ENCODE results near the gene KREMEN2. TPM values are rescaled to one million over a fixed set of nuclear protein-coding genes. Genes with fewer than 3 reads are reported as not detected.

Gene KREMEN2
- total RNA-seq, 2 experiments from 2014 or later = not detected

DNA sequence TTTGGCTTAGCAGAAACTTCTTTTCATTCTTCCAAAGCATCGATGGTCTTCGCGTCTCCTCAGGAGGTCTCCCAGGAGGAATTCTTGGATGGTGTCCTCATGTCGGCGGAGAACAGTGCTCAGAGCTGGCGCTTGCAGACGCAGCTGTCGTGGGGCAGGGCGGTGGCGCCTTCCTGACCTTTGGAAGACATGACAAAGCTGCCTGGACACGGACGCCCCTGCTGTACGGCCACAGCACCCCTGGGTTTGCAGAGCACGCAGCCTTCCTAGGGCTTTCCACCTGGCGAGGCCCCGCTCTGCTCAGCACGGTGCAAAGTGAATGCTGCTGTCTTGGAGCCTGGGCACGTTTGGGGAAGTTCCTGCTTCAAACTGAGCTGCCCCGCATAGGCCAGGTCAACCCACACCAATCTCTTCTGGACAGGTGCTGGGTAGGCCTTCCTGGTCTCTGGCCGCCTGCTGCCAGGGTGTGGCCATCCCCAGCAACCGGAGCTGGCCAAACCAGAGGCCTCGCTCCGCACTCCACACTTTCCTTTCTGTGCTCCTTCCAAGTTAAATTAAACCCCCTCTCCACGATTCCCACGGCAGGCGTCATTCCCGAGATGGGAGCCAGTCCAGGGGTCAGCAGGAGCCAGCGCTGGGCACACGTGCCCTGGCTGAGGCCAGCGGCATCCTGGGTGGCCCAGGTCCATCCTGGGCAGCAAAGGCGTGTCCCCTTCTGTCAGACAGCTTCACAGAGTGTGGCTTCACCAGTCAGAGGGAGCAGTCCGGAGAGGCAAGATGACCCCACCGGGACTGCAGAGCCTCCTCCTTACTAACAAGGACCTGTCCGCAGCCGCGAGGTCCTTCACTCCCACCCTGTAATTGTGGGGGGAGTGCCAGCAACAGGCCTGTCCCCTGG lies 15.0 kb upstream of the KREMEN2 start:
- POLR2A ChIA-PET = no interaction called here
- Histone ChIP-seq H3K4me1 (ENCODE audit: insufficient read depth, low read length) (no peaks in the 10 kb centered on the region), H3K4me3 (ENCODE audit: low read length) (no peak overlapping the region), H3K27ac (ENCODE audit: low read depth in 1 of 2, low read length in 2 of 2) (no peak overlapping the region), H3K36me3 (ENCODE audit: insufficient read depth, low read length) (no peaks in the 10 kb centered on the region), H3K9me3 (ENCODE audit: control insufficient read depth in 1 of 2, insufficient read depth in 1 of 2, low read length in 2 of 2) (peaks cover 0 to 3% of the 10 kb centered on the region in 2 experiments), H3K27me3 (ENCODE audit: control insufficient read depth in 1 of 2, insufficient read depth in 2 of 2, low read length in 2 of 2) (no peaks in the 10 kb centered on the region)
- no peaks in the 10 kb centered on the region for H3K9me3 Mint-ChIP-seq
- TF ChIP-seq, protein P1, sequence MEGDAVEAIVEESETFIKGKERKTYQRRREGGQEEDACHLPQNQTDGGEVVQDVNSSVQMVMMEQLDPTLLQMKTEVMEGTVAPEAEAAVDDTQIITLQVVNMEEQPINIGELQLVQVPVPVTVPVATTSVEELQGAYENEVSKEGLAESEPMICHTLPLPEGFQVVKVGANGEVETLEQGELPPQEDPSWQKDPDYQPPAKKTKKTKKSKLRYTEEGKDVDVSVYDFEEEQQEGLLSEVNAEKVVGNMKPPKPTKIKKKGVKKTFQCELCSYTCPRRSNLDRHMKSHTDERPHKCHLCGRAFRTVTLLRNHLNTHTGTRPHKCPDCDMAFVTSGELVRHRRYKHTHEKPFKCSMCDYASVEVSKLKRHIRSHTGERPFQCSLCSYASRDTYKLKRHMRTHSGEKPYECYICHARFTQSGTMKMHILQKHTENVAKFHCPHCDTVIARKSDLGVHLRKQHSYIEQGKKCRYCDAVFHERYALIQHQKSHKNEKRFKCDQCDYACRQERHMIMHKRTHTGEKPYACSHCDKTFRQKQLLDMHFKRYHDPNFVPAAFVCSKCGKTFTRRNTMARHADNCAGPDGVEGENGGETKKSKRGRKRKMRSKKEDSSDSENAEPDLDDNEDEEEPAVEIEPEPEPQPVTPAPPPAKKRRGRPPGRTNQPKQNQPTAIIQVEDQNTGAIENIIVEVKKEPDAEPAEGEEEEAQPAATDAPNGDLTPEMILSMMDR (IDR thresholded peaks at IDR 0.05) = no peak
- intact Hi-C loops (cut with DNase I, micrococcal nuclease) = no loop called here
- H3K27ac Mint-ChIP-seq = no peak overlapping the region
- H3K4me1 Mint-ChIP-seq (ENCODE audit: low read depth) = no peaks in the 10 kb centered on the region
- DNase-seq (peak in 1 of 14 experiments; percentile 20), ATAC-seq (ENCODE audit: poor library complexity) (no peak)
- CTCF ChIA-PET = interaction anchor here (0.6 kb wide), 1 partner anchor 71 kb away, joined by 3 read pairs; the partner anchor contains the start of gene TNFRSF12A
- no peaks in the 10 kb centered on the region for H3K27me3 Mint-ChIP-seq
- no peak overlapping the region for H3K4me3 Mint-ChIP-seq
- peaks cover 16% of the 10 kb centered on the region for H3K36me3 Mint-ChIP-seq (ENCODE audit: low read depth)

DNA sequence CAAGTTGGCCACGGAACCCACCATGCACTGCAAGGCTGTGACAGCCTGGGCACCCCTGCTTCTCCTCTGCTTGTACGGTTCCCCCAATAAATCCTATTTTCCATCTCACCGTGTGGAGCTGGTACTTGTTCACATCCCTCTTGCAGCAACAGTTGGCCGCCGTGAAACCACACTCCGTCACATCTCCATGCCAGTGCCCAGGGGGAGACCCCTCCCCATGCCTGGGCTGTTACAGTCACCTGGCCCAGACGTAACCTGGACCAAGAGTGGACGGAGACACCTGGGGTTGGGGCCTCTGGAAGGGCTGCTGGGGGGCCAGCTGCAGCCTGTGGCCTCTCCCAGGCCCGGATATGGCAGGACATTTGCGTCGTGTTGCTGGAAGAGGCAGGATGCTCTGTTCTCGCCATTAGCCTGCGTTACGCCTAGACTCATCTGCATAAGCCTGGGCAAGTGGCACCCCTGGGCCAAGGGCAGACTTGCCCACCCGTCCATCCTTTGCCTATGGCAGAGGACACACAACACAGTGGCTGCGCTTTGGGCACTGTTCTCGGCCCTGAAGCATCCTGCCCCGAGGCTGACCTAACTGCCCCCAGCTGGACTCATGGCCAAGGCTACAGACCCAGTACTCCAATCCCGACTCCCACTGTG lies 14.2 kb upstream of the KREMEN2 start:
- CTCF ChIA-PET = no interaction called here
- H3K4me1 Mint-ChIP-seq (ENCODE audit: low read depth) = no peaks in the 10 kb centered on the region
- DNase-seq = peak in 1 of 14 experiments; percentile 20

DNA sequence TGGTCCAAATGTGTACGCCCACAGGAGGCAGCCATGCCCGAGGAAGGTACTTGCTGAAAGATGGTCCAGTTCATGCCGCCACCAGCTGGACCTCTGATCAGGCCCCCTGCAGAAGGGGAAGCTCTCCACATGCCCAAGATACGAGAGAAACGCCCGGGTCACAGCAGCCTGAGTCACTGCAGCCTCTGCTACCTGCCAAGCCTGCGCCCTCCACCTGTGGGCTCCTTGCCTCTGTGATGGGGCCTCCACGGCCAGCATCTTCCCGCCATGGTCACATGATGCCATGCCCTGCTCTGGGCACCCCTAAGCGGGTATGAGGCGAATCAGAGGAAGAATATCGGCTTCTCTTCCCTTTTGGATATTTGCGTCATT lies 13.7 kb upstream of the KREMEN2 start:
- H3K27ac ChIP-seq (ENCODE audit: low read depth in 1 of 2, low read length in 2 of 2) = no peak overlapping the region
- Mint-ChIP-seq H3K27me3 (no peaks in the 10 kb centered on the region), H3K27ac (no peak overlapping the region), H3K4me1 (ENCODE audit: low read depth) (no peaks in the 10 kb centered on the region), H3K4me3 (no peak overlapping the region), H3K36me3 (ENCODE audit: low read depth) (peaks cover 16% of the 10 kb centered on the region), H3K9me3 (no peaks in the 10 kb centered on the region)
- no peak for ATAC-seq (ENCODE audit: poor library complexity)
- DNase-seq = no peak
- H3K27me3 ChIP-seq (ENCODE audit: control insufficient read depth in 1 of 2, insufficient read depth in 2 of 2, low read length in 2 of 2) = peaks cover 3% of the 10 kb centered on the region in 2 experiments
- no peaks in the 10 kb centered on the region for H3K4me1 ChIP-seq (ENCODE audit: insufficient read depth, low read length)
- TF ChIP-seq, protein P1 (IDR thresholded peaks at IDR 0.05) = no peak
- CTCF ChIA-PET = no interaction called here
- no peaks in the 10 kb centered on the region for H3K36me3 ChIP-seq (ENCODE audit: insufficient read depth, low read length)
- intact Hi-C loops (cut with DNase I, micrococcal nuclease) = no loop called here
- H3K9me3 ChIP-seq (ENCODE audit: control insufficient read depth in 1 of 2, insufficient read depth in 1 of 2, low read length in 2 of 2) = peaks cover 0 to 3% of the 10 kb centered on the region in 2 experiments
- no peak overlapping the region for H3K4me3 ChIP-seq (ENCODE audit: low read length)
- POLR2A ChIA-PET = no interaction called here

More for the DNA sequence above, 14.2 kb upstream of the KREMEN2 start:
- no peak for ATAC-seq (ENCODE audit: poor library complexity)
- no peaks in the 10 kb centered on the region for H3K27me3 Mint-ChIP-seq
- Histone ChIP-seq H3K27me3 (ENCODE audit: control insufficient read depth in 1 of 2, insufficient read depth in 2 of 2, low read length in 2 of 2) (no peaks in the 10 kb centered on the region), H3K4me3 (ENCODE audit: low read length) (no peak overlapping the region), H3K4me1 (ENCODE audit: insufficient read depth, low read length) (no peaks in the 10 kb centered on the region), H3K36me3 (ENCODE audit: insufficient read depth, low read length) (no peaks in the 10 kb centered on the region), H3K9me3 (ENCODE audit: control insufficient read depth in 1 of 2, insufficient read depth in 1 of 2, low read length in 2 of 2) (peaks cover 0 to 3% of the 10 kb centered on the region in 2 experiments), H3K27ac (ENCODE audit: low read depth in 1 of 2, low read length in 2 of 2) (no peak overlapping the region)
- POLR2A ChIA-PET = no interaction called here
- intact Hi-C loops (cut with DNase I, micrococcal nuclease) = no loop called here
- peaks cover 16% of the 10 kb centered on the region for H3K36me3 Mint-ChIP-seq (ENCODE audit: low read depth)
- no peak overlapping the region for H3K27ac Mint-ChIP-seq
- H3K4me3 Mint-ChIP-seq = no peak overlapping the region
- TF ChIP-seq, protein P1 (IDR thresholded peaks at IDR 0.05) = no peak
- H3K9me3 Mint-ChIP-seq = no peaks in the 10 kb centered on the region
